ENCODE data around the gene ATOSB. TPM values are rescaled to one million over a fixed set of nuclear protein-coding genes. Genes with fewer than 3 reads are reported as not detected.

ATOSB gene
- total RNA-seq, 2 donors from 2014 or later: 2.3 to 6.6 TPM

- TF ChIP-seq POLR2A (IDR thresholded peaks at IDR 0.05) (no peak), CTCF (IDR thresholded peaks at IDR 0.05) (no peak)
- ATAC-seq (no peak), DNase-seq (no peak)
- intact Hi-C loops (cut with DNase I): no loop called here
- WGBS, 2 donors: 88 to 93% methylated on average over 9 of the region's 9 CpGs
- no peaks in the 10 kb centered on the region for H3K27me3 ChIP-seq
- H3K9me3 ChIP-seq: no peaks in the 10 kb centered on the region
- no peaks in the 10 kb centered on the region for H3K4me1 ChIP-seq
- H3K4me3 ChIP-seq: no peak overlapping the region
- no peak overlapping the region for H3K27ac ChIP-seq
- peaks cover 28 to 56% of the 10 kb centered on the region in 2 donors for H3K36me3 ChIP-seq (replicated peaks in 1 of 2; ENCODE audit: insufficient read depth in 1 of 2, low read depth in 2 of 2)
These were observed 58.9 kb downstream of the ATOSB start for GRCh38 chr9:35056571-35057270.

GRCh38 chr9:35054871-35055644, 60.6 kb downstream of the ATOSB start:
- intact Hi-C loops (cut with DNase I): no loop called here
- Histone ChIP-seq H3K4me3 (no peak overlapping the region), H3K27me3 (no peaks in the 10 kb centered on the region), H3K4me1 (no peaks in the 10 kb centered on the region), H3K36me3 (replicated peaks in 1 of 2; ENCODE audit: insufficient read depth in 1 of 2, low read depth in 2 of 2) (peaks cover 16 to 41% of the 10 kb centered on the region in 2 donors), H3K27ac (no peak overlapping the region), H3K9me3 (no peaks in the 10 kb centered on the region)
- no peak for DNase-seq
- 95 to 97% methylated on average over 14 of the region's 14 CpGs for WGBS, 2 donors
- TF ChIP-seq CTCF (IDR thresholded peaks at IDR 0.05) (no peak), POLR2A (IDR thresholded peaks at IDR 0.05) (no peak)
- no peak for ATAC-seq

GRCh38 chr9:35054185-35054835, 61.4 kb downstream of the ATOSB start:
- ATAC-seq: no peak
- TF ChIP-seq POLR2A (IDR thresholded peaks at IDR 0.05) (no peak), CTCF (IDR thresholded peaks at IDR 0.05) (no peak)
- Histone ChIP-seq H3K4me1 (no peaks in the 10 kb centered on the region), H3K27me3 (no peaks in the 10 kb centered on the region), H3K36me3 (replicated peaks in 1 of 2; ENCODE audit: insufficient read depth in 1 of 2, low read depth in 2 of 2) (peaks cover 16 to 34% of the 10 kb centered on the region in 2 donors), H3K27ac (no peak overlapping the region), H3K9me3 (no peaks in the 10 kb centered on the region), H3K4me3 (no peak overlapping the region)
- intact Hi-C loops (cut with DNase I): no loop called here
- DNase-seq: no peak
- WGBS, 2 donors: 55 to 72% methylated on average over 5 of the region's 5 CpGs

Other genes with a start within 250 kb of the ATOSB start
- gene PHF24, start 157.6 kb downstream of the ATOSB start, total RNA-seq: under 1 TPM in 1 of 2 donors, not detected in 1; 0.26 TPM
- gene DNAJB5, start 126.1 kb downstream of the ATOSB start, total RNA-seq: 1 to 10 TPM; 5.3 to 5.7 TPM
- gene VCP, start 43.2 kb downstream of the ATOSB start, total RNA-seq: 100 to 1,000 TPM in 1 of 2 donors, 10 to 100 TPM in 1; 63.6 to 118 TPM
- gene FANCG, start 35.9 kb downstream of the ATOSB start, total RNA-seq: 10 to 100 TPM in 1 of 2 donors, 1 to 10 TPM in 1; 6.0 to 29.3 TPM
- 10 to 100 TPM; 12.5 to 15.0 TPM for gene PIGO, start 19.3 kb downstream of the ATOSB start, total RNA-seq
- 10 to 100 TPM; 38.9 to 43.6 TPM for gene STOML2, start 12.7 kb downstream of the ATOSB start, total RNA-seq
- 10 to 100 TPM; 20.2 to 29.3 TPM for gene UNC13B, start 46.1 kb upstream of the ATOSB start, total RNA-seq